Stimulated activated CD4-positive, alpha-beta T cell treated with anti-CD3 and anti-CD28 coated beads, Interleukin-12 subunit alpha, Interleukin-12 subunit beta, amount 100 ng/mL, for 4 hours (primary cell): ENCODE measurements around the gene KCND2.
"Not testable (repeated sequence)": the region's sequence is repeated elsewhere in the genome, so short reads cannot be mapped to it uniquely, and the experiment has no call there.

Experiments used
- DNase-seq: peaks from one replicate; pipeline ENCODE4 v3.0.0-alpha.2; 2020

The KCND2 gene

GRCh38 chr7:120588862-120589261 lies 315.9 kb downstream of the KCND2 start:
- DNase-seq: no peak

GRCh38 chr7:120600607-120601006 lies 327.6 kb downstream of the KCND2 start:
- DNase-seq: no peak

GRCh38 chr7:120603366-120603765 lies 330.4 kb downstream of the KCND2 start:
- DNase-seq: no peak

- no peak for DNase-seq
Observed at GRCh38 chr7:120609136-120609753, 336.3 kb downstream of the KCND2 start.

GRCh38 chr7:120611975-120612374 lies 339.0 kb downstream of the KCND2 start:
- DNase-seq: no peak

GRCh38 chr7:120615703-120616102 lies 342.7 kb downstream of the KCND2 start:
- no peak for DNase-seq

- DNase-seq: no peak
Observed at GRCh38 chr7:120617275-120617674, 344.3 kb downstream of the KCND2 start.

- no peak for DNase-seq
Observed at GRCh38 chr7:120628251-120628650, 355.3 kb downstream of the KCND2 start.

- DNase-seq: no peak
Observed at GRCh38 chr7:120639884-120640283, 366.9 kb downstream of the KCND2 start.

- DNase-seq: no peak
Observed at GRCh38 chr7:120645966-120646365, 373.0 kb downstream of the KCND2 start.

- no peak for DNase-seq
Observed at GRCh38 chr7:120654241-120654640, 381.3 kb downstream of the KCND2 start.

GRCh38 chr7:120658516-120658915 lies 385.5 kb downstream of the KCND2 start:
- no peak for DNase-seq

GRCh38 chr7:120662291-120662690 lies 389.3 kb downstream of the KCND2 start:
- no peak for DNase-seq

GRCh38 chr7:120665068-120665467 lies 392.1 kb downstream of the KCND2 start:
- no peak for DNase-seq

- no peak for DNase-seq
Observed at GRCh38 chr7:120675076-120675475, 402.1 kb downstream of the KCND2 start.

- no peak for DNase-seq
Observed at GRCh38 chr7:120677535-120677934, 404.6 kb downstream of the KCND2 start.

- no peak for DNase-seq
Observed at GRCh38 chr7:120680985-120681384, 408.0 kb downstream of the KCND2 start.

- no peak for DNase-seq
Observed at GRCh38 chr7:120684463-120684862, 411.5 kb downstream of the KCND2 start.

- DNase-seq: no peak
Observed at GRCh38 chr7:120691915-120692314, 418.9 kb downstream of the KCND2 start.

GRCh38 chr7:120695848-120696247 lies 422.9 kb downstream of the KCND2 start:
- DNase-seq: no peak

GRCh38 chr7:120700796-120701195 lies 427.8 kb downstream of the KCND2 start:
- no peak for DNase-seq

GRCh38 chr7:120702408-120702807 lies 429.4 kb downstream of the KCND2 start:
- DNase-seq: not testable (repeated sequence)

- DNase-seq: no peak
Observed at GRCh38 chr7:120703585-120704240, 430.7 kb downstream of the KCND2 start.

- no peak for DNase-seq
Observed at GRCh38 chr7:120709252-120709971, 436.4 kb downstream of the KCND2 start.
